CD14-positive monocyte (primary cell): ENCODE measurements around the gene CNTNAP2. TPM values are rescaled to one million over a fixed set of nuclear protein-coding genes. Genes with fewer than 3 reads are reported as not detected.

Experiments
- DNase-seq, 3 donors: peaks; one replicate each; pipeline ENCODE4 v3.0.0-alpha.2; 2011 to 2022
- H2AFZ ChIP-seq: 2 replicates; pipeline ENCODE4 v1.6.0; 2012; ENCODE audit warnings: mild to moderate bottlenecking, low read depth, low read length, inconsistent platforms; ENCODE audit not compliant: insufficient read depth, poor library complexity, severe bottlenecking
- H3K27ac ChIP-seq, 2 donors: 1 replicate in 1 of 2; 2 replicates in 1 of 2; pipeline ENCODE4 v1.5.1; 2012 to 2013; ENCODE audit warnings: low read length in 2 of 2, control low read depth in 1 of 2, inconsistent platforms in 1 of 2, low read depth in 1 of 2, mild to moderate bottlenecking in 1 of 2
- H3K27me3 ChIP-seq, 2 donors: one replicate each; pipeline versions ENCODE4 v1.6.0 to v1.6.1; 2011 to 2013; ENCODE audit warnings: low read length in 2 of 2; ENCODE audit not compliant: control insufficient read depth in 2 of 2, insufficient read depth in 2 of 2
- H3K36me3 ChIP-seq, 2 donors: replicated peaks in 1 of 2; 1 replicate in 1 of 2; 2 replicates in 1 of 2; pipeline versions ENCODE4 v1.5.1 to v1.6.1; 2012 to 2013; ENCODE audit warnings: low read length in 2 of 2, control low read depth in 1 of 2, inconsistent platforms in 1 of 2, mild to moderate bottlenecking in 1 of 2; ENCODE audit not compliant: insufficient read depth in 2 of 2, control insufficient read depth in 1 of 2
- H3K4me1 ChIP-seq, 2 donors: 1 replicate in 1 of 2; 2 replicates in 1 of 2; pipeline versions ENCODE4 v1.5.1 to v1.6.1; 2012 to 2013; ENCODE audit warnings: low read length in 2 of 2, control low read depth in 1 of 2, inconsistent platforms in 1 of 2, mild to moderate bottlenecking in 1 of 2, moderate library complexity in 1 of 2; ENCODE audit not compliant: insufficient read depth in 2 of 2, control insufficient read depth in 1 of 2
- H3K4me2 ChIP-seq: replicated peaks from 2 replicates; pipeline ENCODE3; 2012; ENCODE audit warnings: low read length, moderate library complexity, mild to moderate bottlenecking; ENCODE audit not compliant: poor library complexity, severe bottlenecking; ENCODE audit errors: extremely low read depth
- H3K4me3 ChIP-seq, 3 experiments: fragments of 200-600 bp in 1 of 3; sonication (generic) in 1 of 3; replicated peaks in 1 of 3; 1 replicate in 2 of 3; 2 replicates in 1 of 3; pipeline ENCODE4 v1.5.1; 2011 to 2013; ENCODE audit warnings: low read length in 3 of 3, mild to moderate bottlenecking in 3 of 3, control low read depth in 2 of 3, low read depth in 2 of 3, inconsistent platforms in 1 of 3, moderate library complexity in 1 of 3
- H3K79me2 ChIP-seq: 2 replicates; pipeline ENCODE4 v1.6.0; 2012; ENCODE audit warnings: mild to moderate bottlenecking, control low read depth, inconsistent platforms, low read length, moderate library complexity; ENCODE audit not compliant: insufficient read depth
- H3K9ac ChIP-seq: 2 replicates; pipeline ENCODE4 v1.6.0; 2017; ENCODE audit warnings: low read length, mild to moderate bottlenecking; ENCODE audit not compliant: insufficient read depth, poor library complexity, severe bottlenecking
- H3K9me3 ChIP-seq, 2 donors: replicated peaks in 1 of 2; 1 replicate in 1 of 2; 2 replicates in 1 of 2; pipeline versions ENCODE4 v1.5.1 to v1.6.1; 2012 to 2013; ENCODE audit warnings: low read length in 2 of 2, control low read depth in 1 of 2; ENCODE audit not compliant: control insufficient read depth in 1 of 2, insufficient read depth in 1 of 2
- H4K20me1 ChIP-seq: 2 replicates; pipeline ENCODE4 v1.6.0; 2012; ENCODE audit warnings: mild to moderate bottlenecking, low read length, control low read depth, moderate library complexity; ENCODE audit not compliant: insufficient read depth
- H3K27ac Mint-ChIP-seq, 7 donors: one replicate each; pipeline ENCODE4 v1.8.0; 2020; ENCODE audit warnings: mild to moderate bottlenecking in 7 of 7, mixed read lengths in 7 of 7, moderate library complexity in 6 of 7, inconsistent platforms in 2 of 7
- H3K27me3 Mint-ChIP-seq, 3 donors: one replicate each; pipeline ENCODE4 v1.8.0; 2021 to 2022; ENCODE audit warnings: low read depth in 3 of 3, mild to moderate bottlenecking in 3 of 3, mixed read lengths in 3 of 3, moderate library complexity in 3 of 3, inconsistent platforms in 1 of 3
- H3K36me3 Mint-ChIP-seq, 2 donors: one replicate each; pipeline ENCODE4 v1.8.0; 2020; ENCODE audit warnings: mixed read lengths in 2 of 2, inconsistent platforms in 1 of 2, mild to moderate bottlenecking in 1 of 2
- H3K4me1 Mint-ChIP-seq: one replicate; pipeline ENCODE4 v1.8.0; 2020; ENCODE audit warnings: mild to moderate bottlenecking, mixed read lengths
- H3K4me3 Mint-ChIP-seq, 2 donors: one replicate each; pipeline ENCODE4 v1.8.0; 2020; ENCODE audit warnings: mild to moderate bottlenecking in 2 of 2, mixed read lengths in 2 of 2, moderate library complexity in 1 of 2
- H3K9me3 Mint-ChIP-seq, 7 donors: one replicate each; pipeline ENCODE4 v1.8.0; 2020 to 2022; ENCODE audit warnings: mixed read lengths in 7 of 7, mild to moderate bottlenecking in 6 of 7, moderate library complexity in 6 of 7, inconsistent platforms in 2 of 7
- CTCF ChIP-seq: fragments of 200-600 bp; IDR thresholded peaks from one replicate; pipeline ENCODE4 v1.8.0; 2022; ENCODE audit warnings: antibody characterized with exemption, mild to moderate bottlenecking
- WGBS: methylation state at CpG from one replicate; pipeline ENCODE4 v1.1.5; 2013; ENCODE audit warnings: missing lambda C conversion rate; ENCODE audit not compliant: insufficient coverage; 5-methylcytosine and 5-hydroxymethylcytosine counted together
- intact Hi-C, 2 donors: fragments of 100-400 bp; cut with micrococcal nuclease; formaldehyde crosslinking; loops; one replicate each; pipeline versions ENCODE4 v1.15.0 to v1.15.1; 2023
- polyA plus RNA-seq, 3 donors: library from polyadenylated mRNA; depleted of rRNA in 1 of 3; unstranded in 2 of 3; stranded (reverse) in 1 of 3; fragments of 300-500 nt in 2 of 3; fragments of >200 nt in 1 of 3; fragmentation: Illumina TruSeq in 2 of 3; gene quantifications; 1 replicate in 2 of 3; 2 replicates in 1 of 3; pipeline ENCODE4 v1.2.3, GENCODE V29; 2012 to 2021

CNTNAP2 gene
- polyA plus RNA-seq, 3 donors: 0.01 TPM; not detected in 2

GRCh38 chr7:148148456-148148855, 2031.9 kb downstream of the CNTNAP2 start:
- H3K4me2 ChIP-seq: no peak overlapping the region
- no peaks in the 10 kb centered on the region for H3K79me2 ChIP-seq
- Mint-ChIP-seq H3K4me3 (no peak overlapping the region), H3K27ac (no peak overlapping the region), H3K9me3 (peaks cover 6 to 16% (median 10%) of the 10 kb centered on the region in 7 donors), H3K4me1 (no peaks in the 10 kb centered on the region), H3K36me3 (no peaks in the 10 kb centered on the region), H3K27me3 (no peaks in the 10 kb centered on the region)
- intact Hi-C loops: no loop called here
- H3K27me3 ChIP-seq: no peaks in the 10 kb centered on the region
- no peak overlapping the region for H3K4me3 ChIP-seq
- DNase-seq: no peak
- H3K9ac ChIP-seq: no peak overlapping the region
- peaks cover 6% of the 10 kb centered on the region in 2 donors for H3K9me3 ChIP-seq
- H3K36me3 ChIP-seq: no peaks in the 10 kb centered on the region
- H4K20me1 ChIP-seq: no peaks in the 10 kb centered on the region
- no peak overlapping the region for H3K27ac ChIP-seq
- no peaks in the 10 kb centered on the region for H3K4me1 ChIP-seq
- no peak overlapping the region for H2AFZ ChIP-seq
- WGBS: no CpG with 5 or more reads among the region's 3 CpGs
- TF ChIP-seq CTCF: no peak

- TF ChIP-seq CTCF: no peak
- WGBS: 90% methylated on average over 2 of the region's 3 CpGs
These were observed 2033.1 kb downstream of the CNTNAP2 start for GRCh38 chr7:148149730-148150129.

More at GRCh38 chr7:148149730-148150129, 2033.1 kb downstream of the CNTNAP2 start:
- no peaks in the 10 kb centered on the region for H3K79me2 ChIP-seq
- H3K9me3 ChIP-seq: peaks cover 6% of the 10 kb centered on the region in 2 donors
- intact Hi-C loops: no loop called here
- no peak overlapping the region for H3K4me2 ChIP-seq
- H3K27me3 ChIP-seq: no peaks in the 10 kb centered on the region
- no peaks in the 10 kb centered on the region for H4K20me1 ChIP-seq
- Mint-ChIP-seq H3K4me3 (no peak overlapping the region), H3K27me3 (no peaks in the 10 kb centered on the region), H3K9me3 (peaks cover 6 to 16% (median 10%) of the 10 kb centered on the region in 7 donors), H3K36me3 (no peaks in the 10 kb centered on the region), H3K27ac (no peak overlapping the region), H3K4me1 (no peaks in the 10 kb centered on the region)
- no peak overlapping the region for H3K27ac ChIP-seq
- H3K4me1 ChIP-seq: no peaks in the 10 kb centered on the region
- H2AFZ ChIP-seq: no peak overlapping the region
- H3K36me3 ChIP-seq: no peaks in the 10 kb centered on the region
- no peak overlapping the region for H3K9ac ChIP-seq
- H3K4me3 ChIP-seq: no peak overlapping the region
- DNase-seq: no peak
